T47D (cell line): Measurements from ENCODE around the gene GJA10.

ENCODE experiments used
- DNase-seq, 2 experiments: peaks; one replicate each; pipeline versions ENCODE4 v3.0.0 to v3.0.0-alpha.2; 2011 to 2012; ENCODE audit warnings: low read depth in 1 of 2, low spot score in 1 of 2
- JUND ChIP-seq: IDR thresholded peaks from 2 replicates; pipeline ENCODE4 v1.6.1; 2012; ENCODE audit warnings: low read depth
- in situ Hi-C: cut with HindIII; loops from 2 replicates; pipeline ENCODE4 v1.10.0; 2016; ENCODE audit warnings: low sequenced_read_pairs, low pct_unique_long_range_greater_than_20kb

GJA10 gene

GRCh38 chr6:89941763-89942497 is 47.7 kb downstream of the GJA10 start:
- in situ Hi-C loops: no loop called here
- DNase-seq: no peak

GRCh38 chr6:89942601-89943000 is 48.3 kb downstream of the GJA10 start:
- TF ChIP-seq JUND: no peak
- in situ Hi-C loops: no loop called here

More at GRCh38 chr6:89941763-89942497, 47.7 kb downstream of the GJA10 start:
- no peak for TF ChIP-seq JUND

GRCh38 chr6:89944181-89944755 is 50.0 kb downstream of the GJA10 start:
- TF ChIP-seq JUND: no peak
- in situ Hi-C loops: no loop called here
- DNase-seq: no peak

More at GRCh38 chr6:89942601-89943000, 48.3 kb downstream of the GJA10 start:
- no peak for DNase-seq

GRCh38 chr6:89944826-89945407 is 50.6 kb downstream of the GJA10 start:
- DNase-seq: peak in 1 of 2 experiments; percentile 13
- in situ Hi-C loops: no loop called here
- no peak for TF ChIP-seq JUND
